ENCODE data around the gene KRTAP10-5. TPM values are rescaled to one million over a fixed set of nuclear protein-coding genes. Genes with fewer than 3 reads are reported as not detected.
"Not testable (repeated sequence)": the region's sequence is repeated elsewhere in the genome, so short reads cannot be mapped to it uniquely, and the experiment has no call there.

Gene KRTAP10-5
- total RNA-seq, 1 donor from 2014 or later = not detected

DNA sequence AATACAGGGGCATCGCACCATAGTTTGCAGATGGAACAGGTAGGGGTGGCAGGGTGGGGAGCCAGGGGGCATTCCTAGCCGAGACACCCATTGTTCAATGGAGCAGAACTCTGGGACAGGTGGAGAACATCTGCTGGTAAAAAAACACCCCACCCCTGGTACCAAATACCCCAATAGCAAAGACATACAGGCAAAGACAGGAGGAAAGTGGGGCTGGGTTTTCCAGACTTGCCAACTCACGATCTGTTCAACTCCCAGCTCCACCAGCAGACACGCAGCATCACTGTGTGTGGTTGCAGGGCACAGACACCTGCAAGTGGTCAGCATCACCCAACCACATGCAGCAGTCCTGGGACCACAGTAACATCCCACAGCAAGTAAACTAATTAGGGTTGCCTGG, 31.1 kb upstream of the KRTAP10-5 start:
- no peak for DNase-seq (ENCODE audit: extremely low read depth, low read depth, low spot score)

DNA sequence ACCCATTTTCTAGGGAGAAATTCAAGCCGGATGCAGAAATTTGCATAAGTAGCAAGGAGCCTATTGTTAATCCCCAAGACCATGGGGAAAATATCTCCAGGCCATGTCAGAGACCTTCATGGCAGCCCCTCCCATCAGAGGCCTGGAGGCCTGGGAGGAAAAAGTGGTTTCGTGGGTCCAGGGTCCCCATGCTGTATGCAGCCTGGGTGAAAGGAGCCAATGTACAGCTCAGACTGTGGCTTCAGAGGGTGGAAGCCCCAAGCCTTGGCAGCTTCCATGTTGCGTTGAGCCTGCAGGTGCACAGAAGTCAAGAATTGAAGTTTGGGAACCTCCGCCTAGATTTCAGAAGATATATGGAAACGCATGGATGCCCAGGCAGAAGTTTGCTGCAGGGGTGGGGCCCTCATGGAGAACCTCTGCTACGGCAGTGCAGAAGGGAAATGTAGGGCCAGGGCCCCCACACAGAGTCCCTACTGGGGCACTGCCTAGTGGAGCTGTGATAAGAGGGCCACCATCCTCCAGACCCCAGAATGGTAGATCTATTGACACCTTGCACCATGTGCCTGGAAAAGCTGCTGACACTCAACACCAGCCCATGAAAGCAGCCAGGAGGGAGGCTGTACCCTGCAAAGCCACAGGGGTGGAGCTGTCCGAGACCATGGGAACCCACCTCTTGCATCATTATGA, 29.9 kb upstream of the KRTAP10-5 start:
- DNase-seq (ENCODE audit: extremely low read depth, low read depth, low spot score) = not testable (repeated sequence)

DNA sequence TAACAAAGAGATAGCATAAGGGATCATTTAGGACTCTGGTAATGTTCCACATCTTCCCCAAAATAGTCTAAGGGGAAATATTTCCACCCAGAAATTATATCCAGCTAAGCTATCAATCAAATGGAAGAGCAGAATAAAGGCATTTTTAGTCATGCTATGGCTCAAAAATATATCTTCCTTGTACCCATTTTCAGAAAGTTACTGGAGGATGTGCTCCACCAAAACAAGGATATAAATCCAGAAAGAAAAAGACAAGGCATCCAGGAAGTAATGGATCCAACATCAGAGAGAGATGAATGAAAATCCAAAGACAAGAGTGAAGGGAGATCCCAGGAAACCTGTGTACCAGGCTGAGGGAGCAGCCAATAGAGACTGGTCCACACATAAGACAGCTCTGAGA, 28.8 kb upstream of the KRTAP10-5 start:
- DNase-seq (ENCODE audit: extremely low read depth, low read depth, low spot score) = no peak

DNA sequence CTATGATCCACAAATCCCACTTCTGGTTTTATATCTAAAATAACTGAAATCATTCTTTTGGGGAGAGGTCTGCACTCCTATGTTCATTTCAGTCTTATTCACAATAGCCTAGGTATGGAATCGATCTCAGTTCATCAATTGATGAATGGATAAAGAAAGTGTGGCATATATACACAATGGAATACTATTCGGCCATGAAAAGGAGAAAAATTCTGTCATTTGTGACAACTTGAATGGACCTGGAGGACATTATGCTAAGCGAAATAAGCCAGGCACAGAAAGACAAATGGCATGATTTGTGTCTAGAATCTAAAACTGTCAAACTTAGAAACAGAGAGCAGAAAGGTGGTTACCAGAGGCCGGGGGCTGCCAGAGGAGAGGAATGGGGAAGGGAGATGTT, 26.1 kb upstream of the KRTAP10-5 start:
- DNase-seq (ENCODE audit: extremely low read depth, low read depth, low spot score) = no peak

DNA sequence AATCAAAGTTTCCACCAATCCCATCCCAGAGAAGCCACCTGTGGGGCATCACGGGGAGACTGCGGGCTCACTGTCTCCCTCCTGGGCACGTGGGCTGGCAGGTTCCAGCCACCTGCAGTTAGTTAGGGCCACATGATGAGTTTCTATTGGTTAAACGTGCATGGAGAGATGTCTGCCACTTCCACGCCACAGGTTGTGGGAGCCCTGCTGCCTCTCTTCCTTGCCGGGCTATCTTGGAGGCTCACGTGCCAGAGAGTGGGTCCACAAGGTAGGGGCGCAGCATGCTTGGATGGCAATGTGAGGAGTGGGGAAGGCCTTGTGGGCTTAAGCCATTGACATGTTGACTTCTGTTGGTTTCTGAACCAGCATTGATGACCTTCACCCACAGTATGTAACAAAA, 23.5 kb upstream of the KRTAP10-5 start:
- no peak for DNase-seq (ENCODE audit: extremely low read depth, low read depth, low spot score)

DNA sequence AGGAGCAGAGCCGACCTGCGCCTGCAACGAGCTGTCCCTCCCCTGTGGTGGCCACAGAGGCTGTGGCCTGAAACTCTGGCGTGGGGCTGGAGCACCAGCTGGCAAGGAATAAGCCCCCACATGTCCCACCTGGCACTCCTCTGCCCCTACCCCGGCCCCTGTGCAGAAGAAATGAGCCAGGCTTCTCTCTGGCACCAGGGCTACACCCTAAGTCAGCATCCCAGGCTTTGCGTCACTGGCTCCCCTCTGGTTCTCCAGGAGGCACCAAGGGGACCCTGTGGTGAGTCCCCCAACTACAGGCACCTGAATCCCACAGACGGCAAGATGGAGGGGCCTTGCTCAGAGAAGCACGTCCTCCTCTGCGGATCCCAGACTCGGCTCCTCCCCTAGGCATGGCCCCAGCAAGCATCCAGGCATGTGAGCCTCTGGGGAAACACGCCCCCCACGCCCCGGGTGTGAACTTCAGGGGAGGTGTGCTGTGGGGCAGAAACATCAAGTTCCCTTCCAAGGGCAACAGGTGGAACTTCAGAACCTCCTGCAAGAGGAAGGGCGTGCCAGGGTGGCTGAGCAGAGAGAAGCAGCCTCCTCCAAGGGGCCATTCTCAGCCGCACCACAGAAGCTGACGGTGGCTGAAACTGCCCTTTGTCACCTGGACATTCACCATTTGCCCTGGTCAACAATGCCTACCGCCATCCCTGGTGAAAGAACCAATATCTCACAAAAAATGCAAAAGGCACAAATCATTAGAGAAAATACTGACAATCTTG, 22.9 kb upstream of the KRTAP10-5 start:
- DNase-seq (ENCODE audit: extremely low read depth, low read depth, low spot score) = no peak

DNA sequence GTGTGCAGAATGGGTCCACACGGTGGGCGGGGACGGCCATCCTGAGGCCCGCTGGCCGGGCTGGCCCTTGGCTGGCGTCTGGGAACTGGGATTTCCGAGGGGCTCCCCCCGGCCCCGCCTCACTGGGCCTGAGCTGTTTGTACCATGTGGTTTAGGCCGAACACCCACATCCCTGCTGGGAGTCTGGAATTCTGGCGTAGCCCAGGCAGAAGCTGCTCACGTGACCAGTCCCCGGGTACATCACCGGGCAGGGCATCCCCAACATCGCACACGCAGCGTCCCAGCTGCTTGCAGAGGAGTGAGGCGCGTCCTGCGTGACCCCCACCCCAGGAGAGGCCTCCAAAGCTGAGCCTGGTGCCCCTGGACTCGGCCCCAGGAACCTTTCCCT, 22.1 kb upstream of the KRTAP10-5 start:
- no peak for DNase-seq (ENCODE audit: extremely low read depth, low read depth, low spot score)

DNA sequence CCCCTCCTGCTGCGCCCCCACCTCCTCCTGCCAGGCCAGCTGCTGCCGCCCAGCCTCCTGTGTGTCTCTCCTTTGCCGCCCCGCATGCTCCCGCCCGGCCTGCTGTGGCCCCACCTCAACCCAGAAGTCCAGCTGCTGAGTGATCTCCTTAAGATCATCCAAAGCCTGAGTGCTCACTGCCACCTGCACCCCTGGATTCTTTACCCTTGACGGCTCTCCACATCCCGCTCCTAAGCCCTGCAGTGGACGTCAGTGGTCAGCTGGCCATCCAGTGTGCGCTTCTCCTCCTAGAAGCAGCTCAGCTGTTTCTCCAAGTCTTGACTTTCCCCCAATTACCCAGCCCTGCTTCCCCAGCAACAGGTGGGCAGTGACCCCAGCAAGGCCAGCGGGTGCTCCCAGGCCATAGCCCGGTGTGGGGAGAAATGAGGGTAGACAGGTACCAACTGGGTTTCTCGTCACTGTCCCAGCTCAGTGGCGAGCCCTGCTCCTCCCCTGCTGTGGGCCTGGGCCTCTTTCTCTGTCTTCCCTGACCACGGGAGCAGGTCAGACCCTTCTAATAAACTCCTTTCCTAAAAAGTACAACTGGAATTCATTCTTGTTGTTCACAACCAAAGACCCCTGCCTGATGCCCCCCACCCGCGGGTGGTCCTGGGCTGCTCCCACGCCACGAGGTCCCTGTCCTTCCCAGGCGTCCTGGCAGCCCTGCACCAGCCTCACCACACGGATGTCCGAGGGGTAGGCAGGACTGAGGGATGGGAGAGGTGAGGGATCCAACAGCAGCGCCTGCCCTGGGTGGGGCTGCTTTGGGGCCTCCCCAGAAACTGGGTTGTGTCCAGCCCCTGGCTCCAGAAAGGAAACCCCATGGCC, 21.4 kb upstream of the KRTAP10-5 start:
- no peak for DNase-seq (ENCODE audit: extremely low read depth, low read depth, low spot score)

DNA sequence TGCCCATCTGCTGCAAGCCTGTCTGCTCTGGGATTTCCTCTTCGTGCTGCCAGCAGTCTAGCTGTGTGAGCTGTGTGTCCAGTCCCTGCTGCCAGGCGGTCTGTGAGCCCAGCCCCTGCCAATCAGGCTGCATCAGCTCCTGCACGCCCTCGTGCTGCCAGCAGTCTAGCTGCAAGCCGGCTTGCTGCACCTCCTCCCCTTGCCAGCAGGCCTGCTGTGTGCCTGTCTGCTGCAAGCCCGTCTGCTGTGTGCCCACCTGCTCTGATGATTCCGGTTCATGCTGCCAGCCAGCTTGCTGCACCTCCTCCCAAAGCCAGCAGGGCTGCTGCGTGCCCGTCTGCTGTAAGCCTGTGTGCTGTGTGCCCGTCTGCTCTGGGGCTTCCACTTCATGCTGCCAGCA, 20.7 kb upstream of the KRTAP10-5 start:
- not testable (repeated sequence) for DNase-seq (ENCODE audit: extremely low read depth, low read depth, low spot score)

DNA sequence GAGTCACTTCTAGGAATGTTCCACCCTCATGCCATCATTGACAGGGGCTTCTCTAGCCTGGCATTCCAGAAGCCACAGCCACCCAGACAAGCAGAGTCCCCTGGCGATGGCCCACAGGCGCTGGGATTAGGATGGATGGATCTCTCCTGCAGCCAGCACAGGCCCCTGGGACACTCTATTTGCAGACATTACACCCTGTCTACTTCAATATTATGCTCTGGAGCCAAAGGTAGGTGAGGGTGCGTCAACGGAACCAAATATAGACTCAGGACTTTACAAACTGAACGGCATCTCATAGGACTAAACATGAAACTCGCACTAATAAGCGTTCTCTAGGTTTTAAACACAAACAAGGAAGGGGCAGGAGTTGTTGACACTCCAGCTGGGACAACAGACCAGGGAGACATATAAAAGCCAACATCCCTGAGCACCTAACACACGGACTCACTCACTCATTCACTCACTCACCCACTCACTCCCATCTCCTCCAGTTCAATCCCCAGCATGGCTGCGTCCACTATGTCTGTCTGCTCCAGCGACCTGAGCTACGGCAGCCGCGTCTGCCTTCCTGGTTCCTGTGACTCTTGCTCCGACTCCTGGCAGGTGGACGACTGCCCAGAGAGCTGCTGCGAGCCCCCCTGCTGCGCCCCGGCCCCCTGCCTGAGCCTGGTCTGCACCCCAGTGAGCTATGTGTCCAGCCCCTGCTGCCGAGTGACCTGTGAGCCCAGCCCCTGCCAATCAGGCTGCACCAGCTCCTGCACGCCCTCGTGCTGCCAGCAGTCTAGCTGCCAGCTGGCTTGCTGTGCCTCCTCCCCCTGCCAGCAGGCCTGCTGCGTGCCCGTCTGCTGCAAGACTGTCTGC, 19.9 kb upstream of the KRTAP10-5 start, which contains the start of gene KRTAP10-7:
TSS of gene KRTAP10-7 (plus strand) at position 480 of the 861 bp plus-strand sequence. CDS start at position 505, 25 bp downstream.
- DNase-seq (ENCODE audit: extremely low read depth, low read depth, low spot score) = not testable (repeated sequence)

DNA sequence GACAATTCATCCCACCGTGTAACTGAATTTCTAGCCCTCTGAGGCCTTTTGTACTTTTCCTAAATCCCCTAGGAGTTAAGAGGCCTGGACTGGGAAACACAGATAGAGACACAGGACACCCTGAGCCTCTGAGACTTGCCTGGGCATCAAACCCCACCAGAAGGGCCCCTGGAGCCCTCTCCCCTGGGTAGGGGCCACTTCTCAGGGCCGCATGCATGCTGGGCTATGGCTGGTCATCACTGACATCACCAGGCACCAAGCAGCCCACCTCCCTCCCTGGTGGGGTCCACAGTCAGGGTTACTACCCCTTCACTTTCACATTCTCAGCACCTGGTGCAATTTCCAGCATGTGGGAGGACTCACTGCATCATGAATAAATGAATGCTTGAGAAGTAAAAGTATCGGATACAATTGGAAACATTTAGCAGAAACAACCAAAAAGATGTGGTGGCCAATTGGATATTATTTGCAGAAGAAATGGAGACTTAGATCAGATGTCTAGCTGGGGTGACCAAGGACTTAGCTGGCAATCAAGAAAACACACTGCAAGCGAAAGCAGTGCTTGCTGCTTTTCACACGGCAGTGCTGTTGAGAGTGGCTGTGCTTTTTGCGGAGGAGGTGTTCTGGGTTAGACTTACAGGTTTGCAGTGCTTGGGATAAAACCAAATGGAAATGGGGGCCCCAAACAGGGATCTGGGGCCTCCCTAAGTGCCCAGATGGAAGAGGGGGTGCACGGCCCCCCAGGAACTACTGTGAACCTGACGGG, 19.0 kb upstream of the KRTAP10-5 start:
- no peak for DNase-seq (ENCODE audit: extremely low read depth, low read depth, low spot score)

DNA sequence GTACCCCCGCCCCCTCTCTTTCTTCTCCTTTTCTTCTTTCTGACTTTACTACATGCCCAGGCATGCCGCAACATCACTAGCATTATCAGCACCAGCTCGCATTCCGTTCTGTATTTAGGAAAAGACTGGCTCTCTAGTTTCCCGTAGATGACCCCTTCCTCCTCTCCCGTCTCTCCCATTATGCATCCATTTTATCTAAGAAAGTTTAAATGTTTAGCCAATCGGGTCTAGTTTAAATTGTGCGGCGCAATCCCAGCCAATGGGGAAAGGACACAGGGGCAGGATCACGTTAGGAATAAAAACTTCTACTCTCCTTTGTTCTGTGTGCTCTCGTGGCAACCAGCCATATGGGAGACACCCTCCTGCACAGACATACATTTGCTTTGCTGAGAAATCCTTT, 17.7 kb upstream of the KRTAP10-5 start:
- DNase-seq (ENCODE audit: extremely low read depth, low read depth, low spot score) = no peak

DNA sequence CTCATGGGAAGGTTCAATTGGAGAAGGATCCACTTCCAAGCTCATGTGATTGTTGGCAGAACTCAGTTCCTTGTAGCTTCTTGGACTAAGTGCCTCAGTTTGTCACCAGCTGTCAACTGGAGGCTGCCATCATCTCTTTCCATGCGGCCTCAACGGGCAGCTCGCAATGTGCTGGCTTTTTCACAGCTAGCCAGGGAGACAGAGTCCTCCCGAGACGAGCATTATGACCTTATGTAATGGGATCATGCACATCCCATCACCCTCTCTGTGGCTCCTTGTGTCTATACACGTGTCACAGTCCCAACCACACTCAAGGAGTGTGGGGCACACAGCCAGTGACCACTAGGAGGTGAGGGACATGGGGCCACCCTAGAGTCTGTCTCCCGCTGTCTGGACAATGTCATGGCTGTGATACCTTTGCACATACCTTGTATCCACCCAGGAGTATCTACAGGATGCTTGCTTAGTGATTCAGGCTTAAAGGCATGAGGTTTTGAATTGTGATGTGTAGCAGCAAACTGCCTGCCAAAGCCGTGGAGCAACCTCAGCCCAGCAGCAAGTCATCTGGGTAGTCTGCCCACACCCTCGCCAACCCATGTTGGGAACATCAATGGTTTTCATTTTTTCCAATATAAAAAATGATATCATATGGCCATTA, 15.8 kb upstream of the KRTAP10-5 start:
- DNase-seq (ENCODE audit: extremely low read depth, low read depth, low spot score) = no peak

DNA sequence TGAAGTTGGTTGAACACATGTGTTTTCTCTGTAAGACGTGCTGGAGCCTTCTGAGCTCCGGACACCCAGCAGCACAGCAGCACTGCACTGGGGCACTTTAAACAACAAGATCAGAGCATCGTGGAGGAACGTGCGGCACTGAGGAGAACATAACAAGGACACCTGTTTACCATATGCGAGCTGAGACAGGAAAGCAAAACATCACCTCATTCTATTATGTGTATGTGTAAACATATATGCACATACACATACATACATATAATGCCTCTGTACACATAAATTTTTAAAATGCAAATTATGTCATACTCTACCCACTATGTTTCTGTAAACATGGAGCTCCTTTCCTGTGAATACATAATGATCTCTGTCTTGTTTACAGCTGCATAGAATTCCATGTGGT, 15.1 kb upstream of the KRTAP10-5 start:
- no peak for DNase-seq (ENCODE audit: extremely low read depth, low read depth, low spot score)

DNA sequence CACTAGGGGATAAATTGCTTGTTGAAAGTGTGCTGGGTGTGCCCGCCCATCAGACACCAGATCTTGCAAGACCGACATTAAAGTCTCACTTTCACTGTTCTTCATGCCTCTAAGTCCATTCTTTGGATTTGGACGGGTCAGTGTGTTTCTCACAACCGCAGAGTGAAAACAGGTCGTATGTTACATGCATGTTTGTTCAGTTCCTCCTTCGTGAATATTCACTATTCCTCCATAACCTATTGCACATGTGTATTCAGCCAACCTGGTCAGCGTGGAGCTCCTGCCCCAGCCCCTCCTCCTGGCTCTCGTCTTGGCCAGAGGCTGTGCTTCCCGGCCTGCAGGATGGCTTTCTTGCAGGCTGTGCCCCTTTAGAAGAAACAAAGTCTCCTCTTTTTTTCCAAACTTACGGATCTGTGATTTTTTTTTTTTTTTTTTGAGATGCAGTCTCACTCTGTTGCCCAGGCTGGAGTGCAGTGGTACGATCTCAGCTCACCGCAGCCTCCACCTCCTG, 14.1 kb upstream of the KRTAP10-5 start:
- DNase-seq (ENCODE audit: extremely low read depth, low read depth, low spot score) = no peak

DNA sequence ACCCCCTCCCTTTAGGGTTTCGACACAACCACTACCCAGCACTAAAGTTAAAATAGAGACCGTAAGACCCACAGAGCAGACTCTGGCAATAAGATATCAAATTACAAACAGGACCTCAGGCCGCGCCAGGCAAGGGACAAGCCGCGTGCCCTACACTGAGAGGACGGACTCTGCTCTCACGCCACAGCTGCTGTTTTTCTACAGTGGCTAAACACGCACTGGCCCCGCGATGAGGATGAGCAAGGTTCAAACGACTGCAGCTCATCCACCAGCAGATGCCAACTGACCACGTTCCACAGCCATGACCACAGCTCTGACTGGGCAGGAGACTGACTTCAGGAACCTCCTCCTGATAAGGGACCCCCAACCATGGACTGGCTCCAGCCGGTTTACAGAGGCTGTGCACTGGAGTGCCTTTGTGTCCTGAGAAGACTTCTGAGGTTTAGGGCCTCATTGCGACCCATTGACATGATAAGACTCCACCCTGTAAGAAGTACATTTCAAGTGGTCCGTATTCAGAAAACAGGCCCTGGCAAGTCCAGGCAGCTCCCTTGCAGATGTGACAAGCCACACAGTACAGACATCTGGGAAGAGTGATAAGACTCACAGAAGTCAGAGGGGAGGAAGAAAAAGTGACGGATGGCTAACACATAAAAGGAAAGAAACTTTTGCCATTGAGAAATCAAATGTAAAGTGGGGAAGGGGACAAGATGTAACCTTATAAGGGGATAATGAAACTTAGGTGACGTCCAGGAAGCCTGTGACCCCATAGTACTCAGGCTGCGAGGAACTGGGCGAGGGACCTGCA, 13.4 kb upstream of the KRTAP10-5 start:
- DNase-seq (ENCODE audit: extremely low read depth, low read depth, low spot score) = no peak

DNA sequence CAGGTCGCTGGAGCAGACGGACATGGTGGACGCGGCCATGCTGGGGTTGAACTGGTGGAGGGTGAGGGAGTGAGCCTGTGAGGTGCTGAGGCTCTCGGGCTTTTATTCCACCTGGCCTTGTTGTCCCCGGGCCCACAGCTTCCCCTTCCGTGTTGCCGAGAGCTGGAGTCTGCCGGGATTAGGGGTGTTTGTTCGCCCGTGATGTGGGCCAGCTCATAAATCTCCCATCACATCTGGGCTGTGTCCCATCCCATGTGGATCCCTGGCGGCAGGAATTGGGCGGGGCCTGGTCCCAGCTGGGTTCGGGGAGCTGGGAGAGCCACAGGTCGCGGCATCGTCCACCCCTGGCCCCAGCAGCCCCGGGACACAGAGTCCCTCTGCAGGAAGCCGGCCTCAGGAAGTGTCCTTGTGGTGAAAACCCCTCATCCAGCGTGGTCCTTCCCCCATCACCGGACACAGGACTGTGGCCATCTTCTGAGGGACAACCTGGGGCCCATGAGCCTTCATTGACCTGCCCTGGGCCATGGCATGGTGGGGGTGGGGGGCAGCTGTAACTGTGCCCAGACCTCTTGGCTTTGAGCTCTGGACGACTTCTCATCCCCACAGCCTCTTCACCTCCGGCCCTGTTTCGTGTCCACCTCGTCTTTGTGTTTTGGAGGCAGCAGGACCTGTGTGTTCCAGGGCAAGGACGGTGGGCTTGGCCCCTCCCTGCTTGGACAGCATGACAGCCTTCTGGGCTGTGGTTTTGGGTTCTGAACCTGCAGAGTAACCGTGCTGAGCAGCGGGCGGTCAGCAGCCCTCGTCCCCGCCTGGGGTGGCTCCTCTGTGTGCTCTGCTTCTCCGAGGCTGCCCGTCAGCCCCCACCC, 12.3 kb upstream of the KRTAP10-5 start, which contains the start of gene KRTAP10-6:
TSS of gene KRTAP10-6 (minus strand) at position 60 of the 866 bp plus-strand sequence. CDS start at position 39, 21 bp downstream.
- DNase-seq (ENCODE audit: extremely low read depth, low read depth, low spot score) = no peak
